CD8-positive, alpha-beta memory T cell (primary cell): ENCODE measurements around the gene RCSD1. TPM values are rescaled to one million over a fixed set of nuclear protein-coding genes. Genes with fewer than 3 reads are reported as not detected.

ENCODE experiments used
- CTCF ChIA-PET: fragments of 350-600 bp; sonication (Branson Sonifier 250); formaldehyde crosslinking; loops from one replicate; lab custom pipeline; 2021; ENCODE audit warnings: antibody characterized with exemption; lab: Charles Lee
- POLR2A ChIA-PET: fragments of 350-600 bp; sonication (Branson Sonifier 250); formaldehyde crosslinking; loops from one replicate; lab custom pipeline; 2021; ENCODE audit warnings: antibody characterized with exemption; lab: Charles Lee
- DNase-seq, 5 donors: peaks; one replicate each; pipeline versions ENCODE4 v3.0.0 to v3.0.0-alpha.2; 2020 to 2022; ENCODE audit warnings: mixed read lengths in 1 of 5
- H3K27ac ChIP-seq: one replicate; pipeline ENCODE4 v1.7.0; 2013; ENCODE audit warnings: low read depth, mild to moderate bottlenecking, low read length, moderate library complexity
- H3K27me3 ChIP-seq: 2 replicates; pipeline ENCODE4 v1.7.0; 2013; ENCODE audit warnings: low read length, mild to moderate bottlenecking; ENCODE audit not compliant: insufficient read depth, poor library complexity, severe bottlenecking
- H3K36me3 ChIP-seq: 2 replicates; pipeline ENCODE4 v1.7.0; 2013; ENCODE audit warnings: mild to moderate bottlenecking, low read length, moderate library complexity; ENCODE audit not compliant: insufficient read depth
- H3K4me1 ChIP-seq: 2 replicates; pipeline ENCODE4 v1.7.0; 2013; ENCODE audit warnings: mild to moderate bottlenecking, low read length, moderate library complexity; ENCODE audit not compliant: insufficient read depth
- H3K4me3 ChIP-seq: 2 replicates; pipeline ENCODE4 v1.7.0; 2013; ENCODE audit warnings: mild to moderate bottlenecking, low read length
- H3K9me3 ChIP-seq: 2 replicates; pipeline ENCODE4 v1.7.0; 2013; ENCODE audit warnings: mild to moderate bottlenecking, low read length
- H3K27ac Mint-ChIP-seq, 8 donors: one replicate each; pipeline ENCODE4 v1.8.0; 2020 to 2021; ENCODE audit warnings: mixed read lengths in 8 of 8, mild to moderate bottlenecking in 6 of 8, inconsistent platforms in 3 of 8, moderate library complexity in 3 of 8
- H3K27me3 Mint-ChIP-seq, 2 donors: one replicate each; pipeline ENCODE4 v1.8.0; 2020 to 2021; ENCODE audit warnings: mixed read lengths in 2 of 2, mild to moderate bottlenecking in 1 of 2, moderate library complexity in 1 of 2
- H3K36me3 Mint-ChIP-seq, 3 donors: one replicate each; pipeline ENCODE4 v1.8.0; 2020 to 2021; ENCODE audit warnings: mixed read lengths in 3 of 3, inconsistent platforms in 1 of 3, mild to moderate bottlenecking in 1 of 3
- H3K4me1 Mint-ChIP-seq, 3 donors: one replicate each; pipeline ENCODE4 v1.8.0; 2020 to 2021; ENCODE audit warnings: mixed read lengths in 3 of 3, inconsistent platforms in 1 of 3, mild to moderate bottlenecking in 1 of 3
- H3K4me3 Mint-ChIP-seq, 7 donors: one replicate each; pipeline ENCODE4 v1.8.0; 2020 to 2021; ENCODE audit warnings: mixed read lengths in 7 of 7, mild to moderate bottlenecking in 6 of 7, moderate library complexity in 4 of 7, inconsistent platforms in 2 of 7
- H3K9me3 Mint-ChIP-seq, 5 donors: one replicate each; pipeline ENCODE4 v1.8.0; 2020 to 2022; ENCODE audit warnings: mixed read lengths in 5 of 5, mild to moderate bottlenecking in 3 of 5, moderate library complexity in 2 of 5, inconsistent platforms in 1 of 5
- polyA plus RNA-seq: library from polyadenylated mRNA; unstranded; fragments of 300-500 nt; fragmentation: Illumina TruSeq; gene quantifications from one replicate; pipeline ENCODE4 v1.2.3, GENCODE V29; 2021
- total RNA-seq, 2 experiments: library from RNA; stranded (reverse); gene quantifications; one replicate each; pipeline ENCODE4 v1.2.3, GENCODE V29; 2021

The RCSD1 gene
- total and polyA plus RNA-seq, 3 experiments from 2014 or later, result 45.9 to 171 (median 47.9) TPM

- H3K27ac ChIP-seq, result no peak overlapping the region
- peaks cover 7% of the 10 kb centered on the region for H3K36me3 ChIP-seq
- ChIA-PET CTCF (no interaction called here), POLR2A (interaction anchor here (1.6 kb wide), 1 partner anchor 22 kb away, joined by 4 read pairs; no protein-coding TSS in a partner anchor)
- peaks cover 74% of the 10 kb centered on the region for H3K4me1 ChIP-seq
- H3K27me3 ChIP-seq, result no peaks in the 10 kb centered on the region
- no peaks in the 10 kb centered on the region for H3K9me3 ChIP-seq
- H3K4me3 Mint-ChIP-seq, result peak overlapping the region in 6 of 7 donors; percentile 68 to 81 (median 77)
- H3K27ac Mint-ChIP-seq, result peak overlapping the region; percentile 83 to 98 (median 95)
- H3K4me3 ChIP-seq, result no peak overlapping the region
- H3K27me3 Mint-ChIP-seq, result peaks cover 0 to 2% of the 10 kb centered on the region in 2 donors
- no peaks in the 10 kb centered on the region for H3K9me3 Mint-ChIP-seq
- peaks cover 3 to 52% (median 16%) of the 10 kb centered on the region in 3 donors for H3K36me3 Mint-ChIP-seq
- H3K4me1 Mint-ChIP-seq, result peaks cover 85 to 93% (median 92%) of the 10 kb centered on the region in 3 donors
- no peak for DNase-seq
Observed at GRCh38 chr1:167651161-167651693, 21.2 kb downstream of the RCSD1 start.

- ChIA-PET POLR2A (interaction anchor here (0.6 to 1.5 kb wide), 2 partner anchors 14 to 27 kb away, joined by 3 to 4 read pairs; no protein-coding TSS in a partner anchor), CTCF (interaction anchor here (0.8 to 2.6 kb wide), 4 partner anchors 17 to 55 kb away, joined by 3 to 10 read pairs (median 8); no protein-coding TSS in a partner anchor)
- Histone ChIP-seq H3K4me3 (no peak overlapping the region), H3K36me3 (peaks cover under 1% of the 10 kb centered on the region), H3K9me3 (no peaks in the 10 kb centered on the region), H3K4me1 (peaks cover 91% of the 10 kb centered on the region), H3K27ac (no peak overlapping the region), H3K27me3 (no peaks in the 10 kb centered on the region)
- H3K4me1 Mint-ChIP-seq, result peaks cover 91 to 99% (median 97%) of the 10 kb centered on the region in 3 donors
- peak overlapping the region; percentile 19 to 91 (median 78) for H3K27ac Mint-ChIP-seq
- peak overlapping the region in 4 of 7 donors; percentile 4 to 61 (median 26) for H3K4me3 Mint-ChIP-seq
- peaks cover 0 to 3% of the 10 kb centered on the region in 2 donors for H3K27me3 Mint-ChIP-seq
- H3K9me3 Mint-ChIP-seq, result no peaks in the 10 kb centered on the region
- H3K36me3 Mint-ChIP-seq, result peaks cover 3 to 66% (median 14%) of the 10 kb centered on the region in 3 donors
- no peak for DNase-seq
Observed at GRCh38 chr1:167654975-167655575, 25.0 kb downstream of the RCSD1 start.

DNA sequence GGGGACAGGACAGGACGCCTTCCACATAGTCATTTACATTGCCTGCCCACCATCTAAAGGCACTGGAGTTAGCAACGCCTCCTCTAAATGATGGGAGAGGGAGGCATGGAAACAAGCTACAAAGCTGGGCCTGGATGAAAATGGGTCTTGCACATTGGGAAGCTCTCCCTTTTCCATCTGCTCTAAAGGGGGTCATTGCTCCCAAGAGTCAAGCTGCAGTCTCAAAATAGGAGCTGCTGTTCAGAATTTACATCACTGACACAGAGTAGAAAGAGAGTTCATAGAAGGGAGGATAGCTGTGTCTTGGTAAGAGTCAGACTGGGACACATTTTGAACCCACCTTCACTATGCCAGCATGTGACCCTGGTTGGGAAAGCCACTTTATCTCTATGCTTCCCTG is 26.6 kb downstream of the RCSD1 start:
- Histone ChIP-seq H3K4me3 (no peak overlapping the region), H3K9me3 (no peaks in the 10 kb centered on the region), H3K4me1 (peaks cover 91% of the 10 kb centered on the region), H3K27ac (no peak overlapping the region), H3K36me3 (peaks cover 7% of the 10 kb centered on the region), H3K27me3 (no peaks in the 10 kb centered on the region)
- H3K27ac Mint-ChIP-seq, result peak overlapping the region in 7 of 8 donors; percentile 70 to 89 (median 83)
- ChIA-PET POLR2A (interaction anchor here (1.0 kb wide), 1 partner anchor 56 kb away, joined by 3 read pairs; no protein-coding TSS in a partner anchor), CTCF (interaction anchor here (1.7 to 2.6 kb wide), 2 partner anchors 19 to 56 kb away, joined by 5 to 10 read pairs; no protein-coding TSS in a partner anchor)
- no peak for DNase-seq
- H3K4me1 Mint-ChIP-seq, result peaks cover 90 to 99% (median 97%) of the 10 kb centered on the region in 3 donors
- peak overlapping the region in 3 of 7 donors; percentile 5 to 61 (median 54) for H3K4me3 Mint-ChIP-seq
- peaks cover 3 to 68% (median 14%) of the 10 kb centered on the region in 3 donors for H3K36me3 Mint-ChIP-seq
- H3K9me3 Mint-ChIP-seq, result no peaks in the 10 kb centered on the region
- peaks cover 0 to 3% of the 10 kb centered on the region in 2 donors for H3K27me3 Mint-ChIP-seq

GRCh38 chr1:167658574-167659328 is 28.7 kb downstream of the RCSD1 start:
- Mint-ChIP-seq H3K4me3 (peak overlapping the region in 5 of 7 donors; percentile 10 to 59 (median 39)), H3K27ac (peak overlapping the region; percentile 55 to 90 (median 84)), H3K27me3 (peaks cover 0 to 1% of the 10 kb centered on the region in 2 donors), H3K9me3 (no peaks in the 10 kb centered on the region), H3K4me1 (peaks cover 92 to 99% (median 99%) of the 10 kb centered on the region in 3 donors), H3K36me3 (peaks cover 3 to 81% (median 13%) of the 10 kb centered on the region in 3 donors)
- peaks cover 94% of the 10 kb centered on the region for H3K4me1 ChIP-seq
- no peaks in the 10 kb centered on the region for H3K9me3 ChIP-seq
- ChIA-PET POLR2A (no interaction called here), CTCF (no interaction called here)
- no peak for DNase-seq
- no peak overlapping the region for H3K4me3 ChIP-seq
- H3K36me3 ChIP-seq, result peaks cover 7% of the 10 kb centered on the region
- H3K27ac ChIP-seq, result no peak overlapping the region
- H3K27me3 ChIP-seq, result no peaks in the 10 kb centered on the region

DNA sequence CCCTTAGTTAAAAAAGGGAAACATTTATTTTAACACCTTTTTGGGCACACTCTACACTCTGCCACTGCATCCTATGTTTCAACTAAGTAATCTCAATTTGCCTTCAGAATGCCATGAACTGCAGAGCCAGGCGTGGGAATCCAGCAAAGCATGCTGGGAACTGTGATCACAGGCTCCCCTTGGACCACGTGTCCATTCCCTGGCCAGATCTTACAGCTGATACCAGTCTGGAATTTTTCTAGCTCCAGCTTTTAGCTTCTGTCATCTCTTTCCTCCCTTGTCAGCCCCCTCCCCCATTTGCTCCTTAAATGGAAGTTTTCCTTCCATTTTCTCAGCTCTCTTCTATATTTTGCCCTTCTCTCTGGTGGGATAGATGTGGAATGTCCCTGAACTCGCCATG is 29.4 kb downstream of the RCSD1 start:
- Mint-ChIP-seq H3K27me3 (peaks cover 0 to 1% of the 10 kb centered on the region in 2 donors), H3K36me3 (peaks cover 0 to 83% (median 8%) of the 10 kb centered on the region in 3 donors), H3K4me3 (peak overlapping the region in 5 of 7 donors; percentile 6 to 56 (median 43)), H3K4me1 (peaks cover 91 to 99% (median 98%) of the 10 kb centered on the region in 3 donors), H3K9me3 (no peaks in the 10 kb centered on the region), H3K27ac (peak overlapping the region; percentile 60 to 88 (median 79))
- Histone ChIP-seq H3K36me3 (peaks cover 7% of the 10 kb centered on the region), H3K4me3 (no peak overlapping the region), H3K27ac (no peak overlapping the region), H3K27me3 (no peaks in the 10 kb centered on the region), H3K9me3 (no peaks in the 10 kb centered on the region), H3K4me1 (peaks cover 89% of the 10 kb centered on the region)
- ChIA-PET CTCF (no interaction called here), POLR2A (interaction anchor here (0.6 kb wide), 1 partner anchor 9 kb away, joined by 3 read pairs; no protein-coding TSS in a partner anchor)
- no peak for DNase-seq

DNA sequence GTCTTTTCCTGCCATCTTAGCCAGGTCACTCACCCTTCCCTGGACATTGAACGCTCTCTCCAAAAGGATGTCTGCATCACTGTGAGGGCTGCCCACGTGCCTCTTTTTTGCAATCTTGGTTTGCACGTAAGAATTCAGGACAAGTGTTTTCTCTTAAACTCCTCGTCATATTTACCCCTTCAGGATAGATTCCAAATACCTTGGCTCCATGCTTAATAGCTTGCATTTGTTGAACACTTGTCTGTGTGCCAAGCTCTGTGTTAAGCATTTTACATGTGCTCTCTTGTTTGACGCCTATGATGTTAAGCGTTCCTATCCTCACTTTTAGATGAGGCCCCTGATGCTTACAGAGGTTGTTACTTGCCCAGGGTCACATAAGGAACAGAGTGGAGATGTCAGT is 29.8 kb downstream of the RCSD1 start:
- Mint-ChIP-seq H3K27ac (peak overlapping the region; percentile 60 to 94 (median 85)), H3K9me3 (no peaks in the 10 kb centered on the region), H3K36me3 (peaks cover 0 to 84% (median 7%) of the 10 kb centered on the region in 3 donors), H3K4me3 (peak overlapping the region in 6 of 7 donors; percentile 6 to 56 (median 40)), H3K27me3 (peaks cover 0 to 1% of the 10 kb centered on the region in 2 donors), H3K4me1 (peaks cover 89 to 99% (median 98%) of the 10 kb centered on the region in 3 donors)
- Histone ChIP-seq H3K4me3 (no peak overlapping the region), H3K9me3 (no peaks in the 10 kb centered on the region), H3K27me3 (no peaks in the 10 kb centered on the region), H3K27ac (no peak overlapping the region), H3K36me3 (peaks cover 7% of the 10 kb centered on the region), H3K4me1 (peaks cover 85% of the 10 kb centered on the region)
- ChIA-PET CTCF (interaction anchor here (1.4 kb wide), 1 partner anchor 12 kb away, joined by 3 read pairs; no protein-coding TSS in a partner anchor), POLR2A (interaction anchor here (0.6 kb wide), 1 partner anchor 9 kb away, joined by 3 read pairs; no protein-coding TSS in a partner anchor)
- DNase-seq, result no peak

- H3K4me3 Mint-ChIP-seq, result peak overlapping the region in 1 of 7 donors; percentile 3
- H3K9me3 Mint-ChIP-seq, result no peaks in the 10 kb centered on the region
- CTCF ChIA-PET, result interaction anchor here (1.0 to 1.6 kb wide), 3 partner anchors 11 to 61 kb away, joined by 3 to 5 read pairs (median 3); no protein-coding TSS in a partner anchor
- peak overlapping the region; percentile 17 to 98 (median 86) for H3K27ac Mint-ChIP-seq
- peaks cover 0 to 1% of the 10 kb centered on the region in 2 donors for H3K27me3 Mint-ChIP-seq
- POLR2A ChIA-PET, result no interaction called here
- H3K9me3 ChIP-seq, result no peaks in the 10 kb centered on the region
- no peak for DNase-seq
- peak overlapping the region; percentile 20 for H3K27ac ChIP-seq
- no peak overlapping the region for H3K4me3 ChIP-seq
- H3K27me3 ChIP-seq, result no peaks in the 10 kb centered on the region
- peaks cover 80% of the 10 kb centered on the region for H3K4me1 ChIP-seq
- H3K4me1 Mint-ChIP-seq, result peaks cover 89 to 99% (median 98%) of the 10 kb centered on the region in 3 donors
- H3K36me3 ChIP-seq, result peaks cover 12% of the 10 kb centered on the region
- peaks cover 0 to 84% (median 5%) of the 10 kb centered on the region in 3 donors for H3K36me3 Mint-ChIP-seq
Observed at GRCh38 chr1:167661527-167662426, 31.7 kb downstream of the RCSD1 start.
